GM06990 (cell line): ENCODE data around the gene RETREG2.

Experiments
- DNase-seq: peaks from one replicate; pipeline ENCODE4 v3.0.0-alpha.2; 2011; ENCODE audit not compliant: insufficient read length; ENCODE audit errors: extremely low read depth
- H3K27me3 ChIP-seq: replicated peaks from 2 replicates; pipeline ENCODE4 v1.6.0; 2011; ENCODE audit warnings: low read length; ENCODE audit not compliant: control insufficient read depth, insufficient read depth
- H3K36me3 ChIP-seq: 2 replicates; pipeline ENCODE4 v1.5.1; 2011; ENCODE audit warnings: low read length; ENCODE audit not compliant: control insufficient read depth, insufficient read depth
- H3K4me3 ChIP-seq: replicated peaks from 2 replicates; pipeline ENCODE4 v1.5.1; 2011; ENCODE audit warnings: low read depth, mild to moderate bottlenecking, control low read depth, low read length
- TF ChIP-seq, protein P1 (sequence below): IDR thresholded peaks from 2 replicates; pipeline ENCODE4 v1.5.1; 2011; ENCODE audit warnings: low read length, control low read depth, mild to moderate bottlenecking, inconsistent platforms; ENCODE audit not compliant: insufficient read depth, poor library complexity, severe bottlenecking

RETREG2 gene

DNA sequence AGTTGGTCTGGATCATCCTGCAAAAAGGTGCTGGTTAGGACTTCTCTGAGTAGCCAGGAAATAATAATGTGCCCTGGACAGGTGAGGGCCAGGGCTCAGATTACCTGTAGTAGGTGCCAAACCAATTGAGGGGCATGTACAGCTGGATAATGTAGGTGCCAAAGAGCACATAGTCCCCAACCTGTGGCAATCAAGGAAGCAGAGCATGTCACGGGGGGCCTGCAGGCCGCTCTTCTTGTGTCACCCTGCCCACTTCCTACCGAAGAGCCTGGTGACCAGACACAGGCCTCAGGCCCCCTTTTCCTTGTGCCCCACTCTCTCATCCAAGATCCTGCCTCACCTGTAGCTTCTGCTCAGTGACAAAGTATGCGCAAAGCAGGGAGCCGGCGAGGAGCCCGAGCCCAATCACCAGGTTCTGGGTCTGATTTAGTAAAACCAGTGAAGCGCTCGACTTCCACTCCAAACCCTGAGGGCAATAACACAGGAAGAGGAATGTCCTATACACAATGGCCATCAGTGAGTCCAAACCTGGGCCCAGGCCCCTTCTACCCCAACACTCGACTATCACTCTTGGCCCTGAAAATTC lies 35.5 kb downstream of the RETREG2 start:
- no peak for DNase-seq
- TF ChIP-seq, protein P1, sequence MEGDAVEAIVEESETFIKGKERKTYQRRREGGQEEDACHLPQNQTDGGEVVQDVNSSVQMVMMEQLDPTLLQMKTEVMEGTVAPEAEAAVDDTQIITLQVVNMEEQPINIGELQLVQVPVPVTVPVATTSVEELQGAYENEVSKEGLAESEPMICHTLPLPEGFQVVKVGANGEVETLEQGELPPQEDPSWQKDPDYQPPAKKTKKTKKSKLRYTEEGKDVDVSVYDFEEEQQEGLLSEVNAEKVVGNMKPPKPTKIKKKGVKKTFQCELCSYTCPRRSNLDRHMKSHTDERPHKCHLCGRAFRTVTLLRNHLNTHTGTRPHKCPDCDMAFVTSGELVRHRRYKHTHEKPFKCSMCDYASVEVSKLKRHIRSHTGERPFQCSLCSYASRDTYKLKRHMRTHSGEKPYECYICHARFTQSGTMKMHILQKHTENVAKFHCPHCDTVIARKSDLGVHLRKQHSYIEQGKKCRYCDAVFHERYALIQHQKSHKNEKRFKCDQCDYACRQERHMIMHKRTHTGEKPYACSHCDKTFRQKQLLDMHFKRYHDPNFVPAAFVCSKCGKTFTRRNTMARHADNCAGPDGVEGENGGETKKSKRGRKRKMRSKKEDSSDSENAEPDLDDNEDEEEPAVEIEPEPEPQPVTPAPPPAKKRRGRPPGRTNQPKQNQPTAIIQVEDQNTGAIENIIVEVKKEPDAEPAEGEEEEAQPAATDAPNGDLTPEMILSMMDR, result no peak
- Histone ChIP-seq H3K27me3 (no peaks in the 10 kb centered on the region), H3K4me3 (no peak overlapping the region), H3K36me3 (peaks cover 15% of the 10 kb centered on the region)

DNA sequence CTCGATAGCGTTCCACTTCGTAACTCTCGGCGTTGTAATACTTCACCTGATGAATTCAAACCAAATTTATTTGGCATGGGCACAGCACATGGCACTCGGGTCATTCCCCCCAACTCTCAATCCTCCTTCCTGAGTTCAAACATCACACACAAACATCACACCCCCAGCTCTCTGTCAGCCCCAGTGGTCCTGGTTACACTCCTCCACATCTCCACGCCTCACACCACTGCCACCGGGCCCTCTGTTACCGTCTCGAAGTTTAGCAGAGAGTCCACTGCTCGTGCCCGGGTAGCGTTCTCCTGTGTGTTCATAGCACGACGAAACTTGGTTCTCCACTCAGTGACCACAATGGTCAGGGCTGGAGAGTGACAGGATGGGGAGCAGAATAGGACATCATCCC lies 36.1 kb downstream of the RETREG2 start:
- no peak overlapping the region for H3K4me3 ChIP-seq
- DNase-seq, result no peak
- peaks cover 12% of the 10 kb centered on the region for H3K36me3 ChIP-seq
- TF ChIP-seq, protein P1, result no peak
- no peaks in the 10 kb centered on the region for H3K27me3 ChIP-seq

DNA sequence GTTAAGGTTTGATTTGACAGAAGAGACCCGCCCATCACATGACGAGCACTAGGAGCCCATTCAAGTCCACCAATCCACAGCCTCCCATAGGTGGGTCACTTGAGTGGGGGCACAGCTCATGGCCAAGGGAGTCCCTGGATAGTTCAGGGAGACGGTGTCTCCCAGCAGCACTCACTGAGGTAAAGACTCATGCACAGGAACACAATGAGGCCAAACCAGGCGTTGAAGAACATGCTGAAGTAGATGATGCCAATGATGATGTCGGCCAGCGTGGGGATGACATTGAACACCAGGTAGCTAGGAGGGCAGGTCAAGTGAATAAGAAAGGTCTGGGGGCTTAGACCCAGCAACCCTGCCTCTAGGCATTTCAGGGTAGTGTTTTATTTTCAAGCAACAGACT lies 36.7 kb downstream of the RETREG2 start:
- H3K27me3 ChIP-seq, result no peaks in the 10 kb centered on the region
- H3K36me3 ChIP-seq, result peaks cover 9% of the 10 kb centered on the region
- DNase-seq, result no peak
- TF ChIP-seq, protein P1, result no peak
- H3K4me3 ChIP-seq, result no peak overlapping the region

DNA sequence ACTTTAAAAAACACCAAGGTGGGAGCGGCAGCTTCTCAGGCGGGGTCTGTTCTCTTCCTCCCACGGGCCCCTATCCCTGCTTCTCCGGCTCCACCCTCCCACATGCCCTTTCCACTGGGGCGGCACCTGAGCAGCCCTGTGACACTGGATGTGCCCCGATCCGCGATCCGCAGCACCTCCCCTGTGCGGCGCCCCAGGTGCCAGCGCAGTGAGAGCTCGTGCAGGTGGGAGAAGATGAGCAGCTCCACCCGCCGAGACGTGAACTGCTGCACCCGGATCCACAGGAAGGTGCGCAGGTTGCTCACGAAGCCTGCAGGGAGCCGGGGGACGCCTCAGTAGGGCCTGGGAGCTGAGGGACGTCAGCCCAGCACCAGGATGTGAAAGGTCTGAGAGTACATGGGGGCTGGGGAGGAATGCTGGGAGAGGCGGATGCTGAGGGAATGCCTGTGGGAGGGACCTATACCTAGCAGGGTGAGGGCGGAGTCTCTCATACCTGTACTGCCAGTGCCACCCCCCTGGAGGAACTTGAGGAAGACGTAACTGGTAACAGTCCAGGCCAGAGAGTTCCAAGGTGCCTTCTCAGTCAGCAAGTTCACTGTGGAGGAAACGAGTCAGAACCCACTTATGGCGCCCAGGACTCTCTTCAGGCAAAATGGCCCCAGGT lies 37.9 kb downstream of the RETREG2 start:
- no peak for DNase-seq
- Histone ChIP-seq H3K36me3 (peaks cover 10% of the 10 kb centered on the region), H3K4me3 (no peak overlapping the region), H3K27me3 (no peaks in the 10 kb centered on the region)
- TF ChIP-seq, protein P1, result no peak

DNA sequence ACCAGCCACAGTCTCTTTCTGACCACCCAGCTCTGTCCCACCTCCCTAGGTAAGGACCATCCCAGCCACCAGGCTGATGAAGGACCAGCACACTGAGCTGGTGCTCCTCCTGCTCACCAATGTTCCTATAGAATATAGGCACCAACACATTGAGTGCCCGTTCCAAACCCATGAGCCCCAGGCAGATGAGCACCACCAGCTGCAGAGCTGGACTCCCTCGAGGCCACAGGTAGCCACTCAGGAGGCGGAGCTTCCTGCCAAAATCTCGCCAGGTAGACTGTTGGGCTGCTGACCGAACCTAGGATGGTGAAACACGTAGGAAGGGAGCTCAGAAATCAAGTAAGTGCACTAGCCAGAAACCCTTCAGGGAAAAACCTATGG lies 38.5 kb downstream of the RETREG2 start:
- TF ChIP-seq, protein P1, result no peak
- Histone ChIP-seq H3K27me3 (no peaks in the 10 kb centered on the region), H3K36me3 (peaks cover 10% of the 10 kb centered on the region), H3K4me3 (no peak overlapping the region)
- DNase-seq, result no peak
